Ovary (tissue), 9 donors: Measurements from ENCODE around the gene LCE2A. TPM values are rescaled to one million over a fixed set of nuclear protein-coding genes. Genes with fewer than 3 reads are reported as not detected.
"Not testable (repeated sequence)": the region's sequence is repeated elsewhere in the genome, so short reads cannot be mapped to it uniquely, and the experiment has no call there.

Experiments
- DNase-seq, 5 donors: peaks; one replicate each; pipeline ENCODE4 v3.0.0-alpha.2; 2019 to 2020
- H3K27ac ChIP-seq, 2 donors: fragments of 200-600 bp; one replicate each; pipeline versions ENCODE4 v1.5.1 to v1.8.0; 2019 to 2022
- H3K27me3 ChIP-seq: fragments of 200-600 bp; one replicate; pipeline ENCODE4 v1.8.0; 2022
- H3K36me3 ChIP-seq: fragments of 200-600 bp; sonication (generic); one replicate; pipeline ENCODE4 v1.5.1; 2019
- H3K4me1 ChIP-seq: one replicate; pipeline ENCODE4 v1.8.1; 2013; ENCODE audit warnings: mild to moderate bottlenecking, moderate library complexity; ENCODE audit not compliant: insufficient read depth
- H3K4me3 ChIP-seq: fragments of 200-600 bp; sonication (generic); one replicate; pipeline ENCODE4 v1.5.1; 2017
- H3K9me3 ChIP-seq, 2 donors: fragments of 200-600 bp in 1 of 2; sonication (generic) in 1 of 2; one replicate each; pipeline versions ENCODE4 v1.5.1 to v1.8.1; 2013 to 2019; ENCODE audit warnings: mild to moderate bottlenecking in 1 of 2, moderate library complexity in 1 of 2
- CTCF ChIP-seq, 3 donors: fragments of 450-650 bp in 2 of 3; fragments of 200-600 bp in 1 of 3; IDR thresholded peaks; one replicate each; pipeline versions ENCODE4 v1.5.1 to v1.8.0; 2016 to 2022; ENCODE audit warnings: antibody characterized with exemption in 3 of 3, mild to moderate bottlenecking in 1 of 3
- EP300 ChIP-seq: sonication (generic); formaldehyde crosslinking; IDR thresholded peaks from one replicate; pipeline ENCODE4 v1.6.1; 2017; ENCODE audit warnings: antibody characterized with exemption
- POLR2A ChIP-seq: fragments of 450-650 bp; IDR thresholded peaks from one replicate; pipeline ENCODE4 v1.6.1; 2017; ENCODE audit warnings: antibody characterized with exemption, mild to moderate bottlenecking, moderate library complexity
- whole genome bisulfite sequencing, 3 donors: extraction: QIAGEN DNeasy Blood & Tissue Kit in 1 of 3; methylation state at CpG; one replicate each; pipeline versions ENCODE4 v1.1.5 to v1.1.7; 2013 to 2017; 5-methylcytosine and 5-hydroxymethylcytosine counted together
- intact Hi-C, 4 donors: fragments of 100-400 bp; cut with DNase I; formaldehyde crosslinking; loops; one replicate each; pipeline versions ENCODE4 v1.11.0 to v1.15.1; 2022 to 2023
- polyA plus RNA-seq, 2 donors: library from polyadenylated mRNA; stranded (reverse); fragments of 200-250 nt in 1 of 2; fragments of 350-450 nt in 1 of 2; fragmentation: Illumina TruSeq in 1 of 2; extraction: RNeasy Lipid Tissue Mini Kit (QIAGEN cat#74804) in 1 of 2; gene quantifications; one replicate each; pipeline ENCODE4 v1.2.3, GENCODE V29; 2013 to 2014
- total RNA-seq, 7 donors: library from RNA; depleted of rRNA in 2 of 7; stranded (reverse); fragments of >200 nt in 2 of 7; fragmentation: NEBNext Ultra II Directional in 3 of 7; extraction: Animal tissue kit (Norgen Biotek cat#: 25700) in 3 of 7; gene quantifications; one replicate each; pipeline versions ENCODE4 v1.1.0 to v1.2.4, GENCODE V29; 2016 to 2023
- donor health status: DM: no; HTN: no; CAD: no; lungs with moderate emphysema.
- donor health status: DM: no; HTN: no; CAD: no.
- donor health status: Bipolar disorder and iron deficiency.
- donor health status: DM: yes; HTN: yes; CAD: no.
- donor health status: DM: no; HTN: no; CAD: no.
- donor health status: DM: yes; HTN: yes; CAD: no.

Gene LCE2A
- total and polyA plus RNA-seq, 9 donors, result not detected

DNA sequence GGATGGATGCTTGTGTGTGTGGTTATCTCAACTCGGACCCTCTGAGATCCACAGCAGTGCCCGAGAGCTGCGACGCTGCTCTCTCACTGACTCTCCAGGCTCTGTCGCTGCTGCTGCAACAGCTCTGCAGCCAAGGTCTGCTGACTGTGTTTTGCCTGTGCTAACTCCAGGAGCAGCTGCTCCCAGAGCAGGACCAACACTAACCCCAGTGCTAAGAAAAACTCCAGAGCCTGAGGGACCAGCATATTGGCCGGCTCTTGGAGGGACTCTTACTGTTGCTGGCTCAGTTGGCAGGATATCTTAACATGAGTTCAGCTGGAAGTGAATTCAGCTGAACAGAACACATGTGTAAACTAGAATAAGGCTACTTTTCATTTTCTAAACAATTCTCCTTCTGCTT, 18.7 kb upstream of the LCE2A start:
- TF ChIP-seq CTCF (IDR thresholded peaks at IDR 0.05), result no peak
- TF ChIP-seq EP300, result no peak
- TF ChIP-seq POLR2A, result no peak
- Histone ChIP-seq H3K27ac (no peak overlapping the region), H3K4me3 (no peak overlapping the region), H3K9me3 (no peaks in the 10 kb centered on the region), H3K27me3 (no peaks in the 10 kb centered on the region), H3K4me1 (no peaks in the 10 kb centered on the region), H3K36me3 (no peaks in the 10 kb centered on the region)
- intact Hi-C loops, result no loop called here
- WGBS, 3 donors, result 18 to 41% (median 27%) methylated on average over 6 of the region's 6 CpGs
- DNase-seq, result no peak

- TF ChIP-seq CTCF (IDR thresholded peaks at IDR 0.05), result no peak
- no peak for TF ChIP-seq POLR2A
- TF ChIP-seq EP300, result no peak
- intact Hi-C loops, result no loop called here
- Histone ChIP-seq H3K9me3 (no peaks in the 10 kb centered on the region), H3K36me3 (no peaks in the 10 kb centered on the region), H3K27ac (no peak overlapping the region), H3K4me1 (no peaks in the 10 kb centered on the region), H3K27me3 (no peaks in the 10 kb centered on the region), H3K4me3 (no peak overlapping the region)
- no peak for DNase-seq
- WGBS, 3 donors, result 32 to 68% (median 50%) methylated on average over 2 of the region's 2 CpGs
Measured at GRCh38 chr1:152681616-152682015, 16.5 kb upstream of the LCE2A start.

DNA sequence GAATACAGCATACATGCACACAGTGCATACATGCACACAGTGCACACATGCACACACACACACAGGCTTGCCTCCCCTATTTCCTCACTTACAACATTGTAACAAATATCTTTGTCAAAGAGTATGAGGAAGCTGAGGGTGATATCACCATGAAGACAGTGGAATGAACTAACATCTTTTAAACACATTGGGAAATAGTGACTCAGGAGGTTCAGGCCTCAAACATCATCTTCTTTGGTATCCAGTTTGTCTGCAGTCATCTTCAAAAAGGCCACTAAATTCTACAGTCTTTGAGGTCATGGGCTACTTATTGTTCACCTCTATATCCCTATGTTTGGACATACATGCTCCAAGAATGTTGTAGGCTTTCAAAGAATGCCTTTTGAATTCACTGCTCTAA, 14.3 kb upstream of the LCE2A start:
- no peak for DNase-seq
- intact Hi-C loops, result no loop called here

GRCh38 chr1:152685823-152686222, 12.3 kb upstream of the LCE2A start, which contains the start of gene LCE2B:
TSS of gene LCE2B (plus strand) at chr1:152686123. CDS start at chr1:152686844, 721 bp downstream.
- H3K36me3 ChIP-seq, H3K27ac ChIP-seq, H3K4me3 ChIP-seq, intact Hi-C loops, DNase-seq, H3K9me3 ChIP-seq, H3K27me3 ChIP-seq, H3K4me1 ChIP-seq: not testable (repeated sequence)
- 66 to 76% (median 66%) methylated on average over 4 of the region's 4 CpGs for WGBS, 3 donors

More for the DNA sequence above, 14.3 kb upstream of the LCE2A start:
- no peaks in the 10 kb centered on the region for H3K36me3 ChIP-seq
- H3K27ac ChIP-seq, result no peak overlapping the region
- TF ChIP-seq POLR2A (no peak), EP300 (no peak), CTCF (IDR thresholded peaks at IDR 0.05) (no peak)
- H3K27me3 ChIP-seq, result no peaks in the 10 kb centered on the region
- H3K4me3 ChIP-seq, result no peak overlapping the region
- no peaks in the 10 kb centered on the region for H3K4me1 ChIP-seq
- H3K9me3 ChIP-seq, result no peaks in the 10 kb centered on the region

GRCh38 chr1:152699746-152700145, 1.6 kb downstream of the LCE2A start:
- no peaks in the 10 kb centered on the region for H3K9me3 ChIP-seq
- no peak overlapping the region for H3K27ac ChIP-seq
- WGBS, 3 donors, result 75 to 83% (median 79%) methylated on average over 4 of the region's 4 CpGs
- no peak overlapping the region for H3K4me3 ChIP-seq
- no peaks in the 10 kb centered on the region for H3K36me3 ChIP-seq
- DNase-seq, result no peak
- intact Hi-C loops, result no loop called here
- no peaks in the 10 kb centered on the region for H3K27me3 ChIP-seq
- no peaks in the 10 kb centered on the region for H3K4me1 ChIP-seq
- no peak for TF ChIP-seq CTCF (IDR thresholded peaks at IDR 0.05)
- TF ChIP-seq POLR2A, result no peak
- TF ChIP-seq EP300, result no peak
